Suppressor macrophage treated with lipopolysaccharide for 1 hour (primary cell): ENCODE data around the gene PTPRG.
A peak's percentile ranks its signal among the peaks of the same experiment; 100 is the strongest.

Experiments used
- DNase-seq, 3 donors: peaks; one replicate each; pipeline ENCODE4 v3.0.0-alpha.2; 2020 to 2022

Gene PTPRG

GRCh38 chr3:62093025-62093424, 531.7 kb downstream of the PTPRG start:
- no peak for DNase-seq

GRCh38 chr3:62094461-62094860, 533.1 kb downstream of the PTPRG start:
- DNase-seq: no peak

- DNase-seq: no peak
Observed at GRCh38 chr3:62095080-62095479, 533.7 kb downstream of the PTPRG start.

GRCh38 chr3:62095756-62096155, 534.4 kb downstream of the PTPRG start:
- DNase-seq: no peak

GRCh38 chr3:62096521-62096920, 535.1 kb downstream of the PTPRG start:
- no peak for DNase-seq

- no peak for DNase-seq
Observed at GRCh38 chr3:62097121-62097520, 535.8 kb downstream of the PTPRG start.

- DNase-seq: no peak
Observed at GRCh38 chr3:62098646-62099365, 537.4 kb downstream of the PTPRG start.

GRCh38 chr3:62100282-62100989, 539.1 kb downstream of the PTPRG start:
- no peak for DNase-seq

- no peak for DNase-seq
Observed at GRCh38 chr3:62101488-62101887, 540.1 kb downstream of the PTPRG start.

- DNase-seq: no peak
Observed at GRCh38 chr3:62103531-62103930, 542.2 kb downstream of the PTPRG start.

- DNase-seq: peak in 2 of 3 donors; percentile 1
Observed at GRCh38 chr3:62109534-62109933, 548.2 kb downstream of the PTPRG start.

- DNase-seq: no peak
Observed at GRCh38 chr3:62110443-62111225, 549.3 kb downstream of the PTPRG start.

- DNase-seq: no peak
Observed at GRCh38 chr3:62113092-62113491, 551.7 kb downstream of the PTPRG start.

GRCh38 chr3:62114763-62115162, 553.4 kb downstream of the PTPRG start:
- DNase-seq: no peak

- DNase-seq: no peak
Observed at GRCh38 chr3:62117903-62118548, 556.7 kb downstream of the PTPRG start.

- no peak for DNase-seq
Observed at GRCh38 chr3:62119139-62119538, 557.8 kb downstream of the PTPRG start.

- DNase-seq: no peak
Observed at GRCh38 chr3:62122819-62123218, 561.4 kb downstream of the PTPRG start.

GRCh38 chr3:62125380-62125779, 564.0 kb downstream of the PTPRG start:
- DNase-seq: no peak

- DNase-seq: no peak
Observed at GRCh38 chr3:62127116-62127515, 565.7 kb downstream of the PTPRG start.

- peak in 1 of 3 donors; percentile 1 for DNase-seq
Observed at GRCh38 chr3:62128051-62128450, 566.7 kb downstream of the PTPRG start.

GRCh38 chr3:62128681-62129080, 567.3 kb downstream of the PTPRG start:
- DNase-seq: no peak

- no peak for DNase-seq
Observed at GRCh38 chr3:62131050-62131449, 569.7 kb downstream of the PTPRG start.

GRCh38 chr3:62131620-62132019, 570.2 kb downstream of the PTPRG start:
- DNase-seq: no peak
